Measurements from ENCODE around the gene TINAGL1.

The TINAGL1 gene, protein sequence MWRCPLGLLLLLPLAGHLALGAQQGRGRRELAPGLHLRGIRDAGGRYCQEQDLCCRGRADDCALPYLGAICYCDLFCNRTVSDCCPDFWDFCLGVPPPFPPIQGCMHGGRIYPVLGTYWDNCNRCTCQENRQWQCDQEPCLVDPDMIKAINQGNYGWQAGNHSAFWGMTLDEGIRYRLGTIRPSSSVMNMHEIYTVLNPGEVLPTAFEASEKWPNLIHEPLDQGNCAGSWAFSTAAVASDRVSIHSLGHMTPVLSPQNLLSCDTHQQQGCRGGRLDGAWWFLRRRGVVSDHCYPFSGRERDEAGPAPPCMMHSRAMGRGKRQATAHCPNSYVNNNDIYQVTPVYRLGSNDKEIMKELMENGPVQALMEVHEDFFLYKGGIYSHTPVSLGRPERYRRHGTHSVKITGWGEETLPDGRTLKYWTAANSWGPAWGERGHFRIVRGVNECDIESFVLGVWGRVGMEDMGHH

DNA sequence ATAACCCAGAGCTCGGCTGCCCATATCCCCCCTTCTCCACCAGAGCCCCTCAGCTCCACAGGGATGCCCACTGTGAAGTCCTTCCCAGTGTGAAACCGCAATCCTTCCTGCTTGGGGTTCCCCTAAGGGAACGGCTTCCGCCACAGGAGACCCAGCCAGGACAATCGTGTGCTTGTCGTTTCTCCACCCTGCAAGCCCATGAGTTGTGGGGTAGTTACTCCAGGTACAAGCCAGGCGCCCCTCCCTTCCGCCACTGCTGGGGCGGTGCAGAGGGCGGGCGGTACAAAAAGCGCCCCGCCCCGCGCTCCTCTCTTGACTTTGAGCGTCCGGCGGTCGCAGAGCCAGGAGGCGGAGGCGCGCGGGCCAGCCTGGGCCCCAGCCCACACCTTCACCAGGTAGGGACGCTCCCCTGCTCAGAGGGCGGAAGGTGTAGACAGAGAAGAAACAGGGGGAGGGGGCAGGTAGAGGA, at the start of gene TINAGL1:
Gene TINAGL1, plus strand, starts transcription at position 315 of the 469 bp plus-strand sequence. CDS start 634 bp downstream, outside the sequence.
- no peak for DNase-seq (ENCODE audit: low spot score)

DNA sequence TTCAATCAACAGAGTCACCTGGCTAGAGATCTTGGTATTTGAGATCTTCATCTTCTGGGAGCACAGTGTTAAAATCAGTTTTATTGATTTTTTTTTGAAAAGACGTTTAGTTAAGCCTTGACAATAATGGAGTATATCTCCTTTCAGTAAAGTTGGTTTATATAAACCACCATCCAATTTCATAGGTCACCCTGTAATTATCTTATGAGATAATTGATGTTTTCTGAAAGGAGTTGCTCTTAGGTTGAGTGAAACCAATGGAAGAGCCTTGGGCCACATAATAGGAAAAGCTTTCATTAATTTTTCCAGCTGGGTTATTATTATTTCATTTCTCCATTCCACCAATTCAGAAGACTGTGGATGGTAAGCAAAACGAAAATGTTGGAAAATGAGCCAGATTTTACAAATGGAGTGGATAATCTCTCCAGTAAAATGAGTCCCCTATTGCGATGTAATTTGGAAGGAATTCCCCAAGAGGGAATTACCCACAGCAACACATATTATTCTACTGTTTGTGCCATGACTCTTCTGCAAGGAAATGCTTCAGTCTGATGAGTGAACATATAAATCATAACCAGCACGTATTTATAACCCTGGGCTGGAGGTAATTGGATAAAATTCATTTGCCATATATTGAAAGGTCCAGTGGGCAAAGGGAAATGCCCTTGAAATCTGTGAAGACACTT, 46.2 kb upstream of the TINAGL1 start:
- no peak for DNase-seq (ENCODE audit: low spot score)

DNA sequence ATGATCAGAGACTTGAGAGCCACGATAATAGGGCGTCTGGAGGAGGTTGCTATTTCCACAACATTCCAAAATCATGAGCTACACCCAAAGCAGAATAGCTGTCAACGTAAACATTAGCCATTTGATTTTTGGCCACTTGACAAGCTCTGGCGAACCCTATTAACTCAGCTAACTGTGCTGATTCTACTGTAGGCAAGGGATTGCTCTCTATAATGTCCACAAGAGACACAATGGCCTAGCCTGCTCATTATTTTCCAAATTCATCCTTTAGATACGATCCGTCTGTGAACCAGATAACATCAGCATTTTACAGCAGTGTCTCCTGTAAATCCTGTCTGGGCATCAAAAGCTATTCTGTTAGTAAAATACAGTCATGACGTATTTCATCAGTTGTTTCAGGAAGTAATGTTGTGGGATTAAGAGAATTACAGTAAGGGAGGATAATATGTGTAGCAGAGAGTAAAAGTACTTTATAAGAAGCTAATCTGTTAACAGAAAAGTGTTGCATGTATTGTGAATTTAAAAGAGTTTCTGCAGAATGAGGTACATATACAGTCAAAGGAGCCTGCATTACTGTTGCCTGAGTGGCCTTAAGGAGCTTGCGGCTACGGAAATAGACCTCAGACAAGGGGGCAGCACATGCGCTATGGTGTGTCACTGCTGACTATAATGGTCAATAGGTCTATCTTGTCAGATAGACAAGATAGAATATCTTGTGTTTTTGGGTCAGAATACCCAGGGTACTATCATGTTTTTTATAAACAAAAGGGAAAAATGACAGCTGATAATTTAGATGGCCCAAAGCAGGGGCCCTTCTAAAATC, 44.9 kb upstream of the TINAGL1 start:
- DNase-seq (ENCODE audit: low spot score) = no peak

DNA sequence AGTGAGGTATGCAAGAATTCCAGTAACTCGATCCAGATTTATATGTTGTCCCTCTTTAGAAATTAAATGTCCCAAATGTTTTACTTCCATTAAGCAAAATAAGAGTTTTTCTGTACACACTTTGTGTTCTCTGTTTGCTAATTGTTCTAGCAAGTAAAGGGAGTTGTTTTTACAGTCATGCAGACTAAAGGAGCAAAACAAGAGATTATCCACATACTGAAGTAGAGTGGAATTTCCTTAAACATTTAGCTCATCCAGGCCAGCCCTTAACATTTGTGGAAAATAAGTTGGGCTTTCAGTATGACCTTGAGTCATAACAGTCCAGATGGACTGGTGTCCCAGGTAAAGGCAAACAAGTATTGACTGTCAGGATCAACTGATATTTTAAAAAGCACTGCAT, 44.1 kb upstream of the TINAGL1 start:
- DNase-seq (ENCODE audit: low spot score) = no peak

DNA sequence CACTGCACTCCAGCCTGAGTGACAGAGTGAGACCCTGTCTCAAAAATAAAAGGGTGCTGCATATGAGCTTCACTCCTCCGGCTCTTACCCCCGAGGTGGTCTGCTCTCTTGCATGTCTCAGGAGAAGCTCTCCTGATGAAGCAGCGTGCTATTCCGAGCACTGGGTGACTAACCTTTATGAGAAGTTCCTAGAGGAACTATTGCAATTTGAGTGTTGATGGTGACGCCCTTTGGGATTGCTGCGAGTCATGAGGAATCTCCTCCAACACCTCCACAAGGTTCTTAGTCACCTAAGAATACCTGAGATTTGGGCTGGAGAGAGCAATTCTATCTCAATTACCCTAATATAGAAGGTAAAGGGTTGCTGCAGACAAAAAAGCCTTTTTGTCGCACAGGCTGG, 40.8 kb upstream of the TINAGL1 start:
- no peak for DNase-seq (ENCODE audit: low spot score)

DNA sequence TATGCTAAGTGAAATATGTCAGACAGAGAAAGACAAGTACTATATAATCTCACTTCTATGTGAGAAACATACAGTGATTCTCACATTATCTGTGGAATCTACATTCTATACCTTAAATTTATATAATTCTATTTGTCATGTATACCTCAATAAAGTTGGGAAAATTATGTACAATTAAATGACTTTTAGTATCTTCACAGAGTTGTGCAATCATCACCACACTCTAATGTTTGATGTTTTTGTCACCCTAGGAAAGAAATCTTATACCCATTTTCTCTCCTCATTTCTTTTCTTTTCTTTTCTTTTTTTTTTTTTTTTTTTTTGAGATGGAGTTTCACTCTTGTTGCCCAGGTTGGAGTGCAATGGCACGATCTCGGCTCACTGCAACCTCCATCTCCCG, 37.0 kb upstream of the TINAGL1 start:
- DNase-seq (ENCODE audit: low spot score) = no peak

DNA sequence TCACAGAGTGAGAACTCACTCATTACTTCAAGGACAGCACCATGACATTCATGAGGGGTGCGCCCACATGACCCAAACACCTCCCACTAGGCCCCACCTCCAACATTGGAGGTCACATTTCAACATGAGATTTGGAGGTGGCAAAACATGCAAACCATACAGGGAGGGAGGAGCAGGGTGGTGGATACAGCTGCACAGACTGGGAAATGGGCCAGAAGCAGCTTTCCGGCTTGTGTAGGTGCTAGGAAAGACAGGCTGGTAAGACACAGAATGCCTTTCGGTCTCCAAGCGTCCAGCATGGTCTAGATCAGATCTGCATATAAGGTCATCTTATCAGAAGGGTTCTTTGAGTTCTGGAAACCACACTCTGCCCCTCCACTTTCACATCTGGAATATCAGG, 35.1 kb upstream of the TINAGL1 start:
- no peak for DNase-seq (ENCODE audit: low spot score)

DNA sequence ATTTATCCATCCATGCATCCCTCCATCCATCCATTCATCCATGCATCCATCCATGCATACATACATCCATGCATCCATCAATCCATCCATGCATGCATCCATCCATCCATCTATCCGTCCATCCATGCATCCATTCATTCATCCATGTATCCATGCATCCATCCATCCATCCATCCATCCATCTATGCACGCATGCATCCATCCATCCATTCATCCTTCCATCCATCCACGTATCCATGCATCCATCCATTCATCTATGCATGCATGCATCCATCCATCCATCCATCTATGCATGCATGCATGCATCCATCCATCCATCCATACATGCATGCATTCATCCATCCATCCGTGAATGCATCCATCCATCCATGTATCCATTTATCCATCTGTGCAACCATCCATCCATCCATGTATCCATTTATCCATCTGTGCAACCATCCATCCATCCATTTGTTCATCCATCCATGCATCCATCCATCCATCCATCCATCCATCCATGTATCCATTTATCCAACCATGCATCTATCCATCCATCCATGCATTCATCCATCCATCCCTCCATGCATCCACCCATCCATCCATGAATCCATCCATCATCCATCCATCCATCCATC, 30.3 kb upstream of the TINAGL1 start:
- DNase-seq (ENCODE audit: low spot score) = no peak

DNA sequence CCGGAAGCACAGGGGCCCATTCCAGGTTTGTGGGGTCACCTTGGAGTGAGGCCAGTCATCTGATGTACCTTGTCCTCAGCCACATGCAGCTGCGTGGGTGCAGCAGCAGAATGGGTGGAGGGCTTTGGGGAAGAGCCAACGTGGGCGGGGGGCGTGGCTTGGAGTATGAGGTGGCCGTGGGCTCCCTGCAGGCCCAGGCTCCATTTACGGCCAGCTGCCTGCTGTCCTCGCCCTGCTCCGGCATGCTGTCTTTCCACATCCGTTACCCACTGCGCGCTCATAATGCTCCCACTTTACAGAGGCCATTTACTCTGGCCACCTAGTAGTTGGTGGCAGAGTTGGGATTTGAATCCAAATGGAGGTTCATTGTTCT, 27.8 kb upstream of the TINAGL1 start:
- no peak for DNase-seq (ENCODE audit: low spot score)

DNA sequence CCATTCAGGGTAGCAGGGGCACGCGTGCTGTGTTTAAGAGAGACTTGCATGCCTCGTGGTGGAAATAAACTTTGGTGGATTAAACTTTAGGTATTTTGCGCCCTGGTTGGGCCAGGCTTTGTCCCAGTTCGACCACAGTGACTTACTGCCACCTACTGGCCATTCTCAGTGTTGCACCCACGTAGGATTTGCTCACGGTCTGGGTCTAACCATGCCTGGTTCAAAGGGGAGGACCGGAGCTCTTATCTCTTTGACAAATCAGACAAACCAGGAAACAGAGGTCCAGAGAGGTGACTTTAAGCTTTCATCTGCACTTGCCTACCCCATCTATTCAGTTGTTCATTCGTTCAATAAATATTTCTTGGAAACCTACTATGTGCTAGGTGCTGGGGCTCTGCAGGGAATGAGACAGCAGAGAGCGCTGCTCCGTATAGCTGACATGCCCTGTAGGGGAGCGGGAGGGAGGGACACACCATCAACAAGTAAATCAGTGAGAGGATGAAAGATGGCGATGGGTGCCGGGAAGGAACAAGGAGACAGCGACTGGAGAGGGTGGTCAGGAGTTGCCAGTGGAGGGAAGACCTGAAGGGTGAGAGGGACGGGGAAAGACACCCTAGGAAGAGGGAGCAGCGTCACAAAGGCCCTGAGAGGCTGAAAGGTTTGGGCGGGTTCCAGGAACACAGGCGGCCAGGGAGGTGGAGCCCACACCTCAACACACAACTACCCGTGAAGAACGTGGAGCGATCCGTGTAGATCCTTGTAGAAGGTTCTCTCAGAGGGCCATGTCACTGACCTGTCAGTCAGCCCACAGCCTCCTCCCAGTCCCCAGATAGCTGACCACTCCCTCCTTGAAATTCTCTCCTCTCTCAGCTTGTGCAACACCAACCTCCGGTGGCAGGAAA, 27.2 kb upstream of the TINAGL1 start:
- peak; percentile 81 for DNase-seq (ENCODE audit: low spot score)

DNA sequence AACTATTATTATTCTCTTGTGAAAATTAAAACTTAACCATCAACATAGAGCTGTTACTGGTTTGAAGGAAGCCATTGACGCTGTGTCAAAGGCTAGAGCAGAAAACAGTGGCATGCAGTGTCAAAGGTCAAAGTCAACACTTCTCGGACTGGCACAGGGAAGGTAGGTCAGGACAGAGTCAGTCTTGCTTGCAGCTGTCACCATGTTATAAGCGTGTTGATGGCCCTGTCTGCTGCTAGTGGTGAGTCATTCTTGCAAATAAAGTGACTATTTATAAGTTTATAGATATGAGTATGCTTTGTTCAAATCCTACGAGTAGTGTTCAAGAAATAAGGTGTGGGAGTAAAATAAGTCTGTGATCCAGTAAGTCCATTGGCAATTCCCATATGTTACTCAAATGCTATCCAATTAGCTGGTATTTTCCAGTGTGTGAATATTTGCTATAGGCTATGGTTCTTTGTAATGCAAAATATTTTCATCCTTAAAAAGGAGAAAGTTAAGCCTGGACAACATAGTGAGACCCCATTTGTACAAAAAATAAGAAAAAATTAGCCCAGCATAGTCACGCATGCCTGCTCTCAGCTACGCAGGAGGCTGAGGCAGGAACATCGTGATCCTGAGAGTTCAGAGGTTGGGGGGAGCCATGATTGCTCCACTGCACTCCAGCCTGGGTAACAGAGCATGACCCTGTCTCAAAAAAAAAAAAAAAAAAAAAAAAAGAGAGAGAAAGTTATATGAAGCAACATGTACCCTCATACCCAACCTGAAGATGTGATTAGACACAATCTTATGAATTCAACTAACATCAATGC, 26.3 kb upstream of the TINAGL1 start:
- no peak for DNase-seq (ENCODE audit: low spot score)

DNA sequence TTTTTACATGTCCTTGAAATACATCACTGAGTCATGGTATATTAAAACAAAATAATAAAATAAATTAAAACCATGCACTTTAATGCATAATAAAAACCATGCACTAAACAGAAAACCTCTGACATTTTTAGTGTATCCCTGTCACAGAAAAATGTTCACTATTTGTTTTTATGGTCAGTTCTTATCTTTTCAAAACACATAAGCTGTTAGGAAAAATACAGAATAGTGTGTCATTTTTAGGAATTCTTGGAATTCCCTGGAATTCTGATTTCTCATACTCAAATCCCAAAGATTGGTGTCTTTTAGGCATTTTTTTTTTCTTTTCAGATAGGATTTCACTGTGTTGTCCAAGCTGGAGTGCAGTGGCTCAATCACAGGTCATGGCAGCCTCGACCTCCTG, 25.1 kb upstream of the TINAGL1 start:
- DNase-seq (ENCODE audit: low spot score) = no peak

DNA sequence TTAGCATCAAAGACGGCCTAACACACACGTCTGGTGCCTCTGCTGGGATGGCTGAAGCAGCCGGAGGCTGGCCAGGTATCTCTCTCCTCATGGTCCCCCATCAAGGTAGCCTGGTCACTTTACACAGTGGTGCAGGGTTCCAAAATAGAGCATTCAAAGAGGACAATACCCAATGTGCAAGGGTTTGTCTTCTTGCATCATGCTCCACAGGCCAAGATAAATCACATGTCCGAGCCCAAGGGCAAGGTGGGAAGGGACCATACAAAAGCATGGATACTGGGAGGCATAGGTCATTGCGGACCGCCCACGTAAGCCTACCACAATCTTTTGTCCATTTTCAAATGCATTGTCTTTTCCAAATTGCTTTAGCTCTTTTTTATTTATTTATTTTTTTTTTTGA, 23.8 kb upstream of the TINAGL1 start:
- no peak for DNase-seq (ENCODE audit: low spot score)

DNA sequence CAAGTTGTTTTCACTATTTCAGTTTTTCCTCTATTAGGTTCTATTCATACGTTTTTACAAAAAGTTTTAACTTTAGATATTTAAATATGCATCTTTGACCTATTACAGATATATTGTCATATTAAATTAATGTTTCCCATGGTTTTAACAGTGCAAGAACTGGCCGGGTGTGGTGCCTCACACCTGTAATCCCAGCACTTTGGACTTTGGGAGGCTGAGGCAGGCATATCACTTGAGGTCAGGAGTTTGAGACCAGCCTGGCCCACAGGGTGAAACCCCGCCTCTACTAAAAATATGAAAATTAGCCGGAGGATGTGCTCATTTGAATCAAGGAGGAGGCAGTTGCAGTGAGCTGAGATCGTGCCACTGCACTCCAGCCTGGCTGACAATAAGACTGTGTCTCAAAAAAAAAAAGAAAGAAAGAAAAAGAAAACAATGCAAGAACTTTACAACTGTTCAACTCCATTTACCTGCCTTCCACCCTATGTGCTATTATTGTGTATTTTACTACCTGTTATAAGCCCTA, 19.8 kb upstream of the TINAGL1 start:
- no peak for DNase-seq (ENCODE audit: low spot score)

DNA sequence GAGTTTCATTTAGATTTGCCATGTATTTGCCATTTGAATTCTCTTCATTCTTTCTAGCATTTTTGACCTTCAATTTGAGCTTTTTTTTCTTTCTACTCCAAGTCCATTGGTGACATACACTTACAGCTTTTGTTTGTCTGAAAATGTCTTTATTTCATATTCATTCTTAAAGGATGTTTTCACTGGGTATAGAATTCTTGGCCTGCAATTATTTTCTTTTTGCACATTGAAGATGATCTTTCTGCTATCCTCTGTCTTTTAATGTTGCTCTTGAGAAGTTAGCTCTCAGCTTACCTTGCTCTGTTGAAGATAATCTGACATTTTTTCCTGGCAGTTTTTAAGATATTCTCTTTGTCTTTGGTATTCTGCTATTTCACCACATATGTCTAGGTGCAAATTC, 16.6 kb upstream of the TINAGL1 start:
- no peak for DNase-seq (ENCODE audit: low spot score)

DNA sequence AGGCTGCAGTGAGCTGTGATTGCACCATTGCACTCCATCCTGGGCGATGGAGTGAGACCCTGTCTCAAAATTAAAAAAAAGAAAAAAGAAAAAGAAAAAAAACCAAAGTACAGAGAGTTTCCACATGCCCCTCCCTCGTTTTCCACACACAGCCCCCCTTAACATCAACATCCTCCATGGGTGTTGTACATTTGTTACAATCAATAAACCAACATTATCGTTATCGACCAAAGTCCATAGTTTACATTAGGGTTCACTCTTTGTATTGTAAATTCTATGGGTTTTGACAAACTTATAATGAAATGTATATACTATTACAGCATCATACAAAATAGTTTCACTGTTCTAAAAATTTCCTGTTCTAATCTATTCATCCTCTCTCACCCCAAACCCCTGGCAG, 15.9 kb upstream of the TINAGL1 start:
- DNase-seq (ENCODE audit: low spot score) = no peak

DNA sequence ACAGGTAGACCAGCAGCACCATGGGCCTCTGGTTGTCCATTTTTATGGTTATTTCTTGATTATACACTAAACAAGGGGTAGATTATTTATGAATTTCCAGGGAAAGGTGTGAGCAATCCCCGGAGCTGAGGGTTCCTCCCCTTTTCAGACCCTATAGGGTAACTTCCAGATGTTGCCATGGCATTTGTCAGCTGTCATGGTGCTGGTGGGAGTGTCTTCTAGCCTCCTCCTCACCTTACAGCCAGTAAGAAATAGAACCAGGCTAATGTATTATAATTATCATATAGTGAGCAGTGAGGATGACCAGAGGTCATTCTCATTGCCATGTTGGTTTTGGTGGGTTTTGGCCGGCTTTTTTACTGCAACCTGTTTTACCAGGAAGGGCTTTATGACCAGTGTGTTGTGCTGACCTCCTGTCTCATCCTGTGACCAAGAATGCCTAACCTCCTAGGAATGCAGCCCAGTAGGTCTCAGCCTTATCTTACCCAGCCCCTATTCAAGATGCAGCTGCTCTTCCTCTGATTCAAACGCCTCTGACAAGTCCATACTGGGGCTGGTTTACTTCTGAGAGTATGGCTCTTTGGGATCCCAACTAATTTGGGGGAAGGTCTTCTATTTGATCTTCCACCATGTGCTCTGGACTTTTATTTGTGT, 13.5 kb upstream of the TINAGL1 start:
- DNase-seq (ENCODE audit: low spot score) = no peak

DNA sequence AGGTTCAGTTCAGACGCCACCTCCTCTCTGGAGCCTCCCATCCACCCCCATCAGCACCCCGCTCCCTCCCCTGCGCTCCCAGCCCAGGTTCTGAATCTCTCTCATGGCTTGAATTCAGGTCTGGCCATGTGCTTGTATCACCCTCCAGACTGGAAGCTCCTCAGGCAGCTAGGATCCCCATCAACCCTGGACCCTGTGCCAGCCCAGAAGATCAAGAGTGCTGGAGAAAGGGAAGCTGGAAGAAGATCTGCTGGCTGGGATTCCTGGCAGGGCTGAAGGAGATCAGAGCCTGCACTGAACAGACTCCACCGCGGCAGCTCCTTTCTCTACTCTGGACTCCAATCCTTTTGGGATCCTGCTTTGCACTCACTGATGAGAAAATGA, 11.7 kb upstream of the TINAGL1 start:
- DNase-seq (ENCODE audit: low spot score) = no peak

DNA sequence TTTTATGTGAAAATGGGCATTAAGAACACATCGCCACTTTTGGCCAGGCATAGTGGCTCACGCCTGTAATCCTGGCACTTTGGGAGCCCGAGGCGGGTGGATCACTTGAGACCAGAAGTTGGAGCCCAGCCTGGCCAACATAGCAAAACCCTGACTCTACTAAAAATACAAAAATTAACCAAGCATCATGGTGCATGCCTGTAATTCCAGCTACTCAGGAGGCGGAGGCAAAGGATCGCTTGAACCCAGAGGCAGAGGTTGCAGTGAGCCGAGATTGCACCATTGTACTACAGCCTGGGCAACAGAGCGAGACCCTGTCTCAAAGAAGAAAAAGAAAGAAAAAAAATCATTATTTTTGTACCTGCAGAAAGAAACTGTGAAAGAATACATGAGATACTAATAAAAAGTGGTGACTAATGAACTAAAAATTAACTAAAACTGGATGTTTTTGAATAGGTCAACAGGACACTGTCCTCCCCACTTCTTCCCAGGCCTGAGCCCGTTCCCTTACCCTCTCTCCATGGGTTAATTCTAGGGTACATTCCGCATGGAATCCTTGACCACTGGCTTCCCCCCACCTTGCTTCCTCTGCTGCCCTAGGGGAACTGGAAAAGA, 8.3 kb upstream of the TINAGL1 start:
- no peak for DNase-seq (ENCODE audit: low spot score)

Measured in hematopoietic multipotent progenitor cell treated with erythropoietin and hydrocortisone succinate and interleukin-3 and kit ligand, for 17 days (in vitro differentiated cells).